Breast epithelium (tissue), 4 donors: ENCODE results near the gene PDK2. TPM values are rescaled to one million over a fixed set of nuclear protein-coding genes. Genes with fewer than 3 reads are reported as not detected.

ENCODE experiments used
- DNase-seq, 2 donors: peaks; one replicate each; pipeline ENCODE4 v3.0.0-alpha.2; 2019; ENCODE audit warnings: low spot score in 2 of 2
- H3K27ac ChIP-seq, 2 donors: fragments of 200-600 bp; sonication (generic) in 1 of 2; one replicate each; pipeline ENCODE4 v1.5.1; 2016 to 2019; ENCODE audit warnings: mild to moderate bottlenecking in 1 of 2
- H3K27me3 ChIP-seq, 2 donors: fragments of 200-600 bp; sonication (generic) in 1 of 2; one replicate each; pipeline versions ENCODE4 v1.5.1 to v1.6.0; 2017 to 2019; ENCODE audit warnings: control low read depth in 1 of 2, mild to moderate bottlenecking in 1 of 2
- H3K36me3 ChIP-seq: fragments of 200-600 bp; one replicate; pipeline ENCODE4 v1.5.1; 2019
- H3K4me1 ChIP-seq, 2 donors: fragments of 200-600 bp; sonication (generic); one replicate each; pipeline ENCODE4 v1.5.1; 2016 to 2019; ENCODE audit warnings: control low read depth in 1 of 2
- H3K4me3 ChIP-seq, 3 donors: fragments of 200-600 bp; sonication (generic); 1 replicate in 2 of 3; 2 replicates in 1 of 3; pipeline ENCODE4 v1.5.1; 2016 to 2019; ENCODE audit warnings: mild to moderate bottlenecking in 3 of 3, moderate library complexity in 2 of 3
- H3K9me3 ChIP-seq, 2 donors: fragments of 200-600 bp; sonication (generic) in 1 of 2; one replicate each; pipeline ENCODE4 v1.5.1; 2016 to 2019; ENCODE audit warnings: control low read depth in 1 of 2
- CTCF ChIP-seq, 3 donors: fragments of 450-650 bp; IDR thresholded peaks; one replicate each; pipeline ENCODE4 v1.5.1; 2016 to 2017; ENCODE audit warnings: antibody characterized with exemption in 3 of 3, mild to moderate bottlenecking in 3 of 3, moderate library complexity in 3 of 3
- POLR2A ChIP-seq: fragments of 450-650 bp; IDR thresholded peaks from one replicate; pipeline ENCODE4 v1.6.1; 2016; ENCODE audit warnings: antibody characterized with exemption, mild to moderate bottlenecking, moderate library complexity
- POLR2AphosphoS5 ChIP-seq, 3 donors: sonication (generic); formaldehyde crosslinking; IDR thresholded peaks; one replicate each; pipeline ENCODE4 v1.6.1; 2017; ENCODE audit warnings: antibody characterized with exemption in 3 of 3
- intact Hi-C: fragments of 100-400 bp; cut with DNase I; formaldehyde crosslinking; loops from one replicate; pipeline ENCODE4 v1.15.1; 2023; ENCODE audit warnings: low total_unique reads
- total RNA-seq, 3 donors: library from RNA; depleted of rRNA; stranded (reverse); fragments of >200 nt; gene quantifications; one replicate each; pipeline ENCODE4 v1.1.0, GENCODE V29; 2016

The PDK2 gene
- total RNA-seq, 3 donors from 2014 or later = 28.2 to 53.4 (median 30.5) TPM

GRCh38 chr17:50134206-50135110 is 39.3 kb downstream of the PDK2 start:
- Histone ChIP-seq H3K27me3 (peaks cover 0 to 4% of the 10 kb centered on the region in 2 donors), H3K9me3 (no peaks in the 10 kb centered on the region), H3K4me3 (no peak overlapping the region), H3K36me3 (no peaks in the 10 kb centered on the region), H3K4me1 (peaks cover 0 to 9% of the 10 kb centered on the region in 2 donors), H3K27ac (no peak overlapping the region)
- intact Hi-C loops = no loop called here
- no peak for DNase-seq
- no peak for TF ChIP-seq POLR2A
- TF ChIP-seq CTCF (IDR thresholded peaks at IDR 0.05) = no peak
- no peak for TF ChIP-seq POLR2AphosphoS5 (IDR thresholded peaks at IDR 0.05)

- Histone ChIP-seq H3K9me3 (no peaks in the 10 kb centered on the region), H3K36me3 (no peaks in the 10 kb centered on the region), H3K4me3 (no peak overlapping the region), H3K27ac (no peak overlapping the region), H3K4me1 (no peaks in the 10 kb centered on the region), H3K27me3 (no peaks in the 10 kb centered on the region)
- TF ChIP-seq POLR2A (no peak), CTCF (IDR thresholded peaks at IDR 0.05) (no peak), POLR2AphosphoS5 (IDR thresholded peaks at IDR 0.05) (no peak)
- DNase-seq = no peak
- intact Hi-C loops = no loop called here
Measured at GRCh38 chr17:50135316-50136095, 40.4 kb downstream of the PDK2 start.

- TF ChIP-seq POLR2AphosphoS5 (IDR thresholded peaks at IDR 0.05) (no peak), CTCF (IDR thresholded peaks at IDR 0.05) (no peak), POLR2A (no peak)
- no peak for DNase-seq
- H3K36me3 ChIP-seq = no peaks in the 10 kb centered on the region
Measured at GRCh38 chr17:50136096-50136687, 41.0 kb downstream of the PDK2 start.

GRCh38 chr17:50137042-50137441 is 41.9 kb downstream of the PDK2 start:
- intact Hi-C loops = no loop called here
- H3K4me3 ChIP-seq = no peak overlapping the region
- TF ChIP-seq POLR2A (no peak), CTCF (IDR thresholded peaks at IDR 0.05) (no peak), POLR2AphosphoS5 (IDR thresholded peaks at IDR 0.05) (no peak)
- H3K27ac ChIP-seq = no peak overlapping the region
- no peaks in the 10 kb centered on the region for H3K36me3 ChIP-seq
- no peaks in the 10 kb centered on the region for H3K4me1 ChIP-seq
- H3K27me3 ChIP-seq = no peaks in the 10 kb centered on the region
- DNase-seq = no peak
- no peaks in the 10 kb centered on the region for H3K9me3 ChIP-seq

More at GRCh38 chr17:50136096-50136687, 41.0 kb downstream of the PDK2 start:
- H3K27ac ChIP-seq = no peak overlapping the region
- H3K4me1 ChIP-seq = no peaks in the 10 kb centered on the region
- H3K27me3 ChIP-seq = no peaks in the 10 kb centered on the region
- H3K9me3 ChIP-seq = no peaks in the 10 kb centered on the region
- intact Hi-C loops = no loop called here
- no peak overlapping the region for H3K4me3 ChIP-seq
